Astrocyte (in vitro differentiated cells and primary cell): Measurements from ENCODE around the gene MBD2. TPM values are rescaled to one million over a fixed set of nuclear protein-coding genes. Genes with fewer than 3 reads are reported as not detected.

Source experiments
- DNase-seq: peaks from one replicate; pipeline ENCODE4 v3.0.0-alpha.2; 2010; ENCODE audit warnings: low read depth
- FAIRE-seq: peaks from 2 replicates; lab custom pipeline; 2011; peaks lifted over from hg19 to GRCh38; lab: Jason Lieb, UNC
- H2AFZ ChIP-seq: 2 replicates; pipeline ENCODE4 v1.6.0; 2012; ENCODE audit warnings: low read depth, low read length, inconsistent platforms
- H3K27ac ChIP-seq: 2 replicates; pipeline ENCODE4 v1.5.1; 2011; ENCODE audit warnings: low read depth, low read length, inconsistent platforms
- H3K27me3 ChIP-seq: 2 replicates; pipeline ENCODE4 v1.6.0; 2011; ENCODE audit warnings: low read length, inconsistent platforms; ENCODE audit not compliant: insufficient read depth
- H3K36me3 ChIP-seq: 2 replicates; pipeline ENCODE4 v1.5.1; 2011; ENCODE audit warnings: low read length, inconsistent platforms; ENCODE audit not compliant: insufficient read depth
- H3K4me1 ChIP-seq: 2 replicates; pipeline ENCODE4 v1.5.1; 2011; ENCODE audit warnings: low read length, inconsistent platforms; ENCODE audit not compliant: insufficient read depth
- H3K4me2 ChIP-seq: 2 replicates; pipeline ENCODE4 v1.6.0; 2012; ENCODE audit warnings: low read length, inconsistent platforms
- H3K4me3 ChIP-seq: 2 replicates; pipeline ENCODE4 v1.5.1; 2011; ENCODE audit warnings: low read depth, mild to moderate bottlenecking, low read length, inconsistent platforms; ENCODE audit not compliant: insufficient read depth
- H3K79me2 ChIP-seq: 2 replicates; pipeline ENCODE4 v1.6.0; 2012; ENCODE audit warnings: mild to moderate bottlenecking, low read length, inconsistent platforms; ENCODE audit not compliant: insufficient read depth
- H3K9ac ChIP-seq: 2 replicates; pipeline ENCODE4 v1.6.0; 2012; ENCODE audit warnings: mild to moderate bottlenecking, low read length, inconsistent platforms
- H3K9me3 ChIP-seq: 2 replicates; pipeline ENCODE4 v1.5.1; 2012; ENCODE audit warnings: low read depth, mild to moderate bottlenecking, low read length, inconsistent platforms; ENCODE audit not compliant: insufficient read depth
- H4K20me1 ChIP-seq: 2 replicates; pipeline ENCODE4 v1.6.0; 2012; ENCODE audit warnings: low read length, inconsistent platforms; ENCODE audit not compliant: insufficient read depth
- H3K27ac Mint-ChIP-seq: one replicate; pipeline ENCODE4 v1.8.0; 2021; ENCODE audit warnings: mild to moderate bottlenecking, mixed read lengths; ENCODE audit not compliant: unreplicated experiment
- H3K27me3 Mint-ChIP-seq: one replicate; pipeline ENCODE4 v1.8.0; 2021; ENCODE audit warnings: low read depth, mixed read lengths; ENCODE audit not compliant: unreplicated experiment
- H3K36me3 Mint-ChIP-seq: one replicate; pipeline ENCODE4 v1.8.0; 2021; ENCODE audit warnings: low read depth, mixed read lengths; ENCODE audit not compliant: unreplicated experiment
- H3K4me1 Mint-ChIP-seq: one replicate; pipeline ENCODE4 v1.8.0; 2021; ENCODE audit warnings: low read depth, mixed read lengths; ENCODE audit not compliant: unreplicated experiment
- H3K4me3 Mint-ChIP-seq: one replicate; pipeline ENCODE4 v1.8.0; 2021; ENCODE audit warnings: mild to moderate bottlenecking, moderate library complexity, mixed read lengths; ENCODE audit not compliant: unreplicated experiment
- H3K9me3 Mint-ChIP-seq: one replicate; pipeline ENCODE4 v1.8.0; 2021; ENCODE audit warnings: mild to moderate bottlenecking, mixed read lengths; ENCODE audit not compliant: unreplicated experiment
- EZH2 ChIP-seq: IDR thresholded peaks from 2 replicates; pipeline ENCODE4 v1.6.1; 2012; ENCODE audit warnings: mild to moderate bottlenecking, low read length, inconsistent platforms; ENCODE audit not compliant: insufficient read depth
- total RNA-seq: library from RNA; stranded (reverse); gene quantifications from 2 replicates; pipeline ENCODE4 v1.2.1, GENCODE V29; 2021
- TF ChIP-seq, protein P1 (sequence below): IDR thresholded peaks from 2 replicates; pipeline ENCODE4 v1.5.1; 2011; ENCODE audit warnings: low read depth, mild to moderate bottlenecking, inconsistent platforms, low read length, moderate library complexity; ENCODE audit not compliant: insufficient read depth

Gene MBD2
- total RNA-seq, 1 donor from 2014 or later = 53.1 TPM

DNA sequence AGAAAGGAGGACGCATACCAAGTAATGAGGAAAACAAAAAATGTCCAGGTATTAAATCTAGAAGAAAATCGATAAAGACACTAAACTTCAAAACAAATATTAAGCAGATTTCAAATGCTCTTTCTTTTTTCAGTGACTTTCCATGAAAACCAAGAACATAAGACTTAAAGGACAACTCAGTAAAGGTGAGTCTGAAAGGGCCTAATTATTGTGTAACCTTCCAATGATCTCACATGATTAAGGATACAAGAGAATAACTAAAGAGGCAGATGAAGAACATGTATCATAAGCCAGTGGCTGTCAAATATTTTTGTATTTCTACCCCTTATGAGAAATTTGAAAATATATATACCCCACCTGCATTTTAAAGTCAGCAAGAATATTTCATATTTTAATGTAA, 30.7 kb downstream of the MBD2 start:
- H4K20me1 ChIP-seq = peaks cover 54% of the 10 kb centered on the region
- H3K4me2 ChIP-seq = no peak overlapping the region
- H3K27me3 ChIP-seq = no peaks in the 10 kb centered on the region
- H3K4me1 ChIP-seq = no peaks in the 10 kb centered on the region
- H3K27ac Mint-ChIP-seq = no peak overlapping the region
- peaks cover 3% of the 10 kb centered on the region for H3K4me1 Mint-ChIP-seq
- H3K36me3 ChIP-seq = peaks cover 6% of the 10 kb centered on the region
- peaks cover 91% of the 10 kb centered on the region for H3K79me2 ChIP-seq
- FAIRE-seq (no peak), DNase-seq (no peak)
- peaks cover 3% of the 10 kb centered on the region for H3K36me3 Mint-ChIP-seq
- H2AFZ ChIP-seq = no peak overlapping the region
- no peak overlapping the region for H3K27ac ChIP-seq
- no peaks in the 10 kb centered on the region for H3K27me3 Mint-ChIP-seq
- H3K4me3 Mint-ChIP-seq = no peak overlapping the region
- TF ChIP-seq, protein P1, sequence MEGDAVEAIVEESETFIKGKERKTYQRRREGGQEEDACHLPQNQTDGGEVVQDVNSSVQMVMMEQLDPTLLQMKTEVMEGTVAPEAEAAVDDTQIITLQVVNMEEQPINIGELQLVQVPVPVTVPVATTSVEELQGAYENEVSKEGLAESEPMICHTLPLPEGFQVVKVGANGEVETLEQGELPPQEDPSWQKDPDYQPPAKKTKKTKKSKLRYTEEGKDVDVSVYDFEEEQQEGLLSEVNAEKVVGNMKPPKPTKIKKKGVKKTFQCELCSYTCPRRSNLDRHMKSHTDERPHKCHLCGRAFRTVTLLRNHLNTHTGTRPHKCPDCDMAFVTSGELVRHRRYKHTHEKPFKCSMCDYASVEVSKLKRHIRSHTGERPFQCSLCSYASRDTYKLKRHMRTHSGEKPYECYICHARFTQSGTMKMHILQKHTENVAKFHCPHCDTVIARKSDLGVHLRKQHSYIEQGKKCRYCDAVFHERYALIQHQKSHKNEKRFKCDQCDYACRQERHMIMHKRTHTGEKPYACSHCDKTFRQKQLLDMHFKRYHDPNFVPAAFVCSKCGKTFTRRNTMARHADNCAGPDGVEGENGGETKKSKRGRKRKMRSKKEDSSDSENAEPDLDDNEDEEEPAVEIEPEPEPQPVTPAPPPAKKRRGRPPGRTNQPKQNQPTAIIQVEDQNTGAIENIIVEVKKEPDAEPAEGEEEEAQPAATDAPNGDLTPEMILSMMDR = no peak
- no peak for TF ChIP-seq EZH2
- no peaks in the 10 kb centered on the region for H3K9me3 Mint-ChIP-seq
- no peak overlapping the region for H3K4me3 ChIP-seq
- no peaks in the 10 kb centered on the region for H3K9me3 ChIP-seq
- no peak overlapping the region for H3K9ac ChIP-seq

GRCh38 chr18:54192900-54193299, 31.6 kb downstream of the MBD2 start:
- peaks cover 5% of the 10 kb centered on the region for H3K36me3 ChIP-seq
- Mint-ChIP-seq H3K4me1 (peaks cover 3% of the 10 kb centered on the region), H3K27ac (no peak overlapping the region), H3K27me3 (no peaks in the 10 kb centered on the region), H3K9me3 (no peaks in the 10 kb centered on the region), H3K36me3 (no peaks in the 10 kb centered on the region), H3K4me3 (no peak overlapping the region)
- no peaks in the 10 kb centered on the region for H3K4me1 ChIP-seq
- peaks cover 45% of the 10 kb centered on the region for H4K20me1 ChIP-seq
- H3K4me3 ChIP-seq = no peak overlapping the region
- FAIRE-seq = no peak
- TF ChIP-seq, protein P1 = no peak
- no peak for TF ChIP-seq EZH2
- DNase-seq = no peak
- no peaks in the 10 kb centered on the region for H3K9me3 ChIP-seq
- no peak overlapping the region for H3K9ac ChIP-seq
- no peak overlapping the region for H3K27ac ChIP-seq
- H3K79me2 ChIP-seq = peaks cover 82% of the 10 kb centered on the region
- no peaks in the 10 kb centered on the region for H3K27me3 ChIP-seq
- H2AFZ ChIP-seq = no peak overlapping the region
- H3K4me2 ChIP-seq = no peak overlapping the region

DNA sequence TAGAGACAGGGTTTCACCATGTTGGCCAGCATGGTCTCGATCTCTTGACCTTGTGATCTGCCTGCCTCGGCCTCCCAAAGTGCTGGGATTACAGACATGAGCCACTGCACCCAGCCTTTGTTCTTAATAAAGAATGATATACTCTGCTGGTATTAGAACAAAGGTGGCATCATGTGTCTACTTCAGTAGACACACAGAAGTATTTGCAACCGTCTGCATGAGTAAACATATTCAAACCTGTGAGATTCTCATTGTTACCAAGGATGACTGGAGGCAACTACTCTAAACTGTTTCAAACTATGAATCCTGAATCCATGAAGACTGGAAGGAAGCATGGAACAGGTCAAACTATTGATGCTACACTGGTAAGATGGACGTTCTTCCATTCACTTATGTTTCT, 32.1 kb downstream of the MBD2 start:
- no peak overlapping the region for H3K27ac ChIP-seq
- H3K9me3 Mint-ChIP-seq = no peaks in the 10 kb centered on the region
- no peak for TF ChIP-seq EZH2
- TF ChIP-seq, protein P1 = no peak
- peaks cover 3% of the 10 kb centered on the region for H3K4me1 Mint-ChIP-seq
- H3K4me1 ChIP-seq = no peaks in the 10 kb centered on the region
- no peaks in the 10 kb centered on the region for H3K27me3 ChIP-seq
- H3K27me3 Mint-ChIP-seq = no peaks in the 10 kb centered on the region
- no peak overlapping the region for H3K9ac ChIP-seq
- no peak overlapping the region for H2AFZ ChIP-seq
- H3K36me3 ChIP-seq = peaks cover 8% of the 10 kb centered on the region
- peaks cover 40% of the 10 kb centered on the region for H4K20me1 ChIP-seq
- H3K4me2 ChIP-seq = no peak overlapping the region
- H3K9me3 ChIP-seq = no peaks in the 10 kb centered on the region
- H3K27ac Mint-ChIP-seq = no peak overlapping the region
- no peak overlapping the region for H3K4me3 ChIP-seq
- FAIRE-seq (no peak), DNase-seq (no peak)
- H3K79me2 ChIP-seq = peaks cover 78% of the 10 kb centered on the region
- no peak overlapping the region for H3K4me3 Mint-ChIP-seq
- H3K36me3 Mint-ChIP-seq = peaks cover 1% of the 10 kb centered on the region
